A549 treated with CpdA at 1 μM for 4 hours (cell line): ENCODE data around the gene NR1D1. TPM values are rescaled to one million over a fixed set of nuclear protein-coding genes. Genes with fewer than 3 reads are reported as not detected.

Source experiments
- total RNA-seq: library from RNA; stranded (reverse); fragments of 200-300 nt; extraction: Qiagen RNA extraction; gene quantifications from 5 replicates; pipeline ENCODE4 v1.2.3, GENCODE V29; 2022; ENCODE audit warnings: low read depth

Gene NR1D1
- 9.2 to 11.3 TPM (median 10.8 TPM) in 5 replicates for total RNA-seq

DNA sequence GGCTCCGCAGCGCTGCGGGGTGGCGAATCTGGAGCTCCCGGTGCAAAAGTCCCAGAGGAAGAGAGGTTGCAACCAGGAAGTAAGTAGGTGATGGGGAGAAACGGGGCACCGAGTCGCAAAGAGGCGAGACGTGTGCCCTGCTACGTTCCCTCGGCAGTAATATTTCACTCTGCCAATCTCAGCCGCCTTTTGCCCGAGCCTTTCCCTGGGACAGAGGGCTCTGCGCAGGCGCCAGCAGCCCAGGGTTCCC lies at the start of gene NR1D1:
Gene NR1D1, minus strand, starts transcription at position 171 of the 250 bp plus-strand sequence. CDS start 495 bp downstream, outside the sequence.

DNA sequence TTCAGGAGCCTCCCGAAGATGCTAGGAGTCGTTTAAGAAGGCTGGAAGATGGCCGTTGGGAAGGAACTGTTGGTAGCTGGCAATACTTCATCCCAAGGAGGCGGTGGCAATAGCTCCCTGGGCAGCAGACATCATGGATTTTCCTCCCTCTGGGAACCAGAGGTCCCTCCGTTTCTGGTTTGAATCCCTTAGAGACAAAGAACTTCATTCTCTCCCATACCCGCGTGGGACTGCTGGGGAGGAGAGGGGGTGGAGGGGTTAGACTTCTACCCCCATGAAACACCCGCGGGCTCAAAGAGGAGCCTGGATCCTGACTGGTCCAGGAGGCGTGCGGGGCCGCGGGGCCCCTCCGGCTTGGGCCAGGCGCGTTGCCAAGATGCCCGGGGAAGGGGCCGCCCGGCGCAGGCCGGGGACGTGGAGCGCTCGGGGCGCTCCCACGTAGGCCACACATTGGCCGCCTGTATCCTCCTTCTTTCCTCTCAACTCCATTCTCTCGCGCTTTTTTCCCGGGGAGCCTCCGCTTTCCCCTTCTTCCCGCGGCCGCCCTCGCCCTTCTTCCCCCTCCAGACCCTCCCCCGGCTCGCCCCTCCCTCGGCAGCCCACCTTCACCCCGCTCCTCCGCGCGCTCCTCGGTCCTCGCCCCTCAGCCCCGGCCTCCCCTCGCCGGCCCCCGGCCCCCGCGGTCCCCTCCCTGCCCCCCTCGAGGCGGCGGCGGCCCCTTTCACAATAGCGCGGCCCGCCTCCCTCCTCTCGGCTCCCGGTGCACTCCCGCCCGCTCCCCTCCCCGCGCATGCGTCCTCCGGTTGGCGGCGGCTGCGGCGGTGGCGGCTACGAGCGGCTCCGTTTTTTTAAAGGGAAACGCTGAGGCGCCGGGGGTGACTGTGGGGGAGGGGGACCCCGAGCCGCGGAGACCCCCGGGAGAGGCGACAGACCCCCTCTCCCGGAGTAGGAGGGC lies 21.1 kb upstream of the NR1D1 start, which contains the start of gene MSL1:
Gene MSL1, plus strand, starts transcription at position 791 of the 955 bp plus-strand sequence. CDS start 642 bp downstream, outside the sequence.

DNA sequence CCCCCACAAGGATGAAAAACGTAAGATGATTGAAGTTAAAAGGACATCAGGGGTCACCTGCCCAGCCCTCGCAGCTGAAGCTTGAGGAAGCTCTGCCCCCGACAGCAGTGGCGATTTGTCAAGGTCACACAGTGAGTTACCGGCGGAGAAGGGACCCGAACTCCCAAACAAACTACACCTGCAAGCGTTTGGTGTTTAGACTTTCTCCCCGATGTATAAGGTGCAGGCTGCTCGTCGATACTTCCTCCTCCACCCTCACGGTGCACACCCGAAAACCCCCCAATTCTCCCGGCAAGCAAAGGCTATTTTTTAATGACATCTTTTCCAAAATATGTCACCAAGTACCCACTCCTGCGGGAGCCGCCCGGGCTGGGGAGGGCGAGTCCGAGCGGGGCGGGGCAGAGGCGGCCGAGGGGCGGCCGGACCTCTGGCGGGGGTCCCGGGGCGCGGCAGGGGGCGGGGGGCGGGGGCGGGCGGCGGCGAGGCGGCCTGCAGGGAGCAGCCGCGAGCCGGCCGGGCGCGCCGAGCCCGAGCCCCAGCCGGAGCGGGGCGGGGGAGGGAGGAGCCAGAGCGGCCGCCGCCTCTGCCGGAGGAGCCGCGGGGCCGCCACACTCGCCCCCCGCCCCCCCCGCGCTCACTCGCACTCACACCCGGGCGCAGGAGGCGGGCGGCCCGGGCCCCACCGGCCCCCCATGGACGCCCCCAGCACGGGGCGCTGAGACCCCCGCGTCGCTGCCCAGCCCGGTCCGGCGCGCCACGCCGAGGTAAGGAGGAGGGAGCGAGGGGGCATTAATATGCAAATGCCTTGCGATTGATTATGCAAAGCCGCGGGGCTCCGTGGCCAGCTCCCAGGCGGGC lies 37.8 kb downstream of the NR1D1 start, which contains the start of gene THRA:
Gene THRA, plus strand, starts transcription at position 637 of the 858 bp plus-strand sequence. CDS start 11,524 bp downstream, outside the sequence.

Other genes starting within 250 kb of the NR1D1 start
- not detected in 5 replicates for gene IKZF3, start 236.3 kb downstream of the NR1D1 start, total RNA-seq
- gene ZPBP2, start 232.4 kb downstream of the NR1D1 start, total RNA-seq, result not detected in 5 replicates
- gene GSDMB, start 182.0 kb downstream of the NR1D1 start, total RNA-seq, result 2.5 to 3.6 TPM (median 2.9 TPM) in 5 replicates
- gene ORMDL3, start 173.0 kb downstream of the NR1D1 start, total RNA-seq, result 36.9 to 44.8 TPM (median 42.1 TPM) in 5 replicates
- not detected in 5 replicates for gene LRRC3C, start 172.9 kb downstream of the NR1D1 start, total RNA-seq
- gene GSDMA, start 137.6 kb downstream of the NR1D1 start, total RNA-seq, result not detected in 5 replicates
- 145 to 182 TPM (median 173 TPM) in 5 replicates for gene PSMD3, start 119.8 kb downstream of the NR1D1 start, total RNA-seq
- gene CSF3, start 85.1 kb downstream of the NR1D1 start, total RNA-seq, result 0.26 TPM in 1 of 5 replicates, not detected in the others
- gene MED24, start 46.2 kb downstream of the NR1D1 start, total RNA-seq, result 49.0 to 56.0 TPM (median 50.6 TPM) in 5 replicates
- 13.4 to 16.5 TPM (median 15.2 TPM) in 5 replicates for gene THRA, start 37.6 kb downstream of the NR1D1 start, total RNA-seq
- 58.1 to 67.6 TPM (median 61.3 TPM) in 5 replicates for gene MSL1, start 21.4 kb upstream of the NR1D1 start, total RNA-seq
- 44.2 to 47.1 TPM (median 47.0 TPM) in 5 replicates for gene CASC3, start 39.9 kb upstream of the NR1D1 start, total RNA-seq
- 2.3 to 3.3 TPM (median 2.6 TPM) in 5 replicates for gene RAPGEFL1, start 76.9 kb upstream of the NR1D1 start, total RNA-seq
- 18.6 to 24.3 TPM (median 20.0 TPM) in 5 replicates for gene WIPF2, start 118.7 kb upstream of the NR1D1 start, total RNA-seq
- 55.8 to 65.8 TPM (median 60.4 TPM) in 5 replicates for gene CDC6, start 187.3 kb upstream of the NR1D1 start, total RNA-seq
- gene RARA, start 208.6 kb upstream of the NR1D1 start, total RNA-seq, result 30.2 to 44.4 TPM (median 34.9 TPM) in 5 replicates